H1 (cell line): ENCODE measurements around the gene ZNF648. TPM values are rescaled to one million over a fixed set of nuclear protein-coding genes. Genes with fewer than 3 reads are reported as not detected.

Experiments used
- CTCF ChIA-PET: fragments of 300-600 bp; sonication (Branson Sonifier 250); formaldehyde crosslinking; loops from one replicate; lab custom pipeline; 2021; ENCODE audit not compliant: partially characterized antibody; lab: Charles Lee
- POLR2A ChIA-PET: fragments of 300-600 bp; sonication (Branson Sonifier 250); formaldehyde crosslinking; loops from one replicate; lab custom pipeline; 2021; ENCODE audit warnings: inconsistent platforms; ENCODE audit not compliant: partially characterized antibody; lab: Charles Lee
- DNase-seq, 2 experiments: peaks; one replicate each; pipeline versions ENCODE4 v3.0.0 to v3.0.0-alpha.2; 2010 to 2022; ENCODE audit warnings: low spot score in 2 of 2, low read depth in 1 of 2, mixed read lengths in 1 of 2
- FAIRE-seq: peaks from 2 replicates; lab custom pipeline; 2011; peaks lifted over from hg19 to GRCh38; lab: Jason Lieb, UNC
- H2AFZ ChIP-seq: 2 replicates; pipeline ENCODE4 v1.8.1; 2012; ENCODE audit warnings: low read length, inconsistent platforms
- H2AK5ac ChIP-seq: 2 replicates; pipeline ENCODE4 v1.6.1; 2013; ENCODE audit warnings: low read depth, low read length
- H2BK120ac ChIP-seq: replicated peaks from 2 replicates; pipeline ENCODE3; 2013; ENCODE audit warnings: low read depth, low read length, inconsistent platforms
- H2BK12ac ChIP-seq: 2 replicates; pipeline ENCODE4 v1.6.1; 2013; ENCODE audit warnings: low read depth, low read length
- H2BK15ac ChIP-seq: 2 replicates; pipeline ENCODE4 v1.6.1; 2013; ENCODE audit warnings: low read length
- H2BK20ac ChIP-seq: 2 replicates; pipeline ENCODE4 v1.6.1; 2013; ENCODE audit warnings: low read length
- H2BK5ac ChIP-seq: 2 replicates; pipeline ENCODE4 v1.6.1; 2013; ENCODE audit warnings: low read depth, low read length
- H3K14ac ChIP-seq: 2 replicates; pipeline ENCODE4 v1.6.1; 2013; ENCODE audit warnings: inconsistent platforms; ENCODE audit not compliant: insufficient read length
- H3K18ac ChIP-seq: 2 replicates; pipeline ENCODE4 v1.6.1; 2013; ENCODE audit warnings: low read length; ENCODE audit errors: extremely low read depth
- H3K23ac ChIP-seq: 2 replicates; pipeline ENCODE4 v1.6.1; 2013; ENCODE audit warnings: inconsistent platforms; ENCODE audit not compliant: insufficient read length
- H3K23me2 ChIP-seq: 2 replicates; pipeline ENCODE4 v1.6.1; 2013; ENCODE audit warnings: low read depth, low read length
- H3K27ac ChIP-seq: 2 replicates; pipeline ENCODE4 v1.6.1; 2011; ENCODE audit warnings: low read depth, low read length, inconsistent platforms
- H3K27me3 ChIP-seq, 4 experiments: replicated peaks in 1 of 4; 1 replicate in 1 of 4; 2 replicates in 3 of 4; pipeline versions ENCODE4 v1.6.1 to v1.8.1; 2011 to 2013; ENCODE audit warnings: low read length in 3 of 4, mild to moderate bottlenecking in 3 of 4, inconsistent platforms in 2 of 4, mixed read lengths in 2 of 4, moderate library complexity in 1 of 4; ENCODE audit not compliant: control insufficient read depth in 3 of 4, insufficient read depth in 3 of 4; ENCODE audit errors: extremely low read depth in 1 of 4
- H3K36me3 ChIP-seq, 4 experiments: 2 replicates each; pipeline versions ENCODE4 v1.6.1 to v1.8.1; 2011 to 2013; ENCODE audit warnings: mild to moderate bottlenecking in 4 of 4, low read length in 3 of 4, moderate library complexity in 2 of 4, control low read depth in 1 of 4, inconsistent platforms in 1 of 4; ENCODE audit not compliant: insufficient read depth in 4 of 4, control insufficient read depth in 2 of 4
- H3K4ac ChIP-seq: replicated peaks from 2 replicates; pipeline ENCODE3; 2013; ENCODE audit warnings: low read length, low read depth, mixed read lengths, inconsistent platforms; ENCODE audit not compliant: insufficient read length
- H3K4me1 ChIP-seq, 4 experiments: replicated peaks in 1 of 4; 1 replicate in 1 of 4; 2 replicates in 3 of 4; pipeline versions ENCODE4 v1.6.1 to v1.8.1; 2011 to 2013; ENCODE audit warnings: low read length in 3 of 4, inconsistent platforms in 2 of 4, mixed read lengths in 1 of 4; ENCODE audit not compliant: insufficient read depth in 4 of 4, control insufficient read depth in 3 of 4
- H3K4me2 ChIP-seq, 2 experiments: 2 replicates each; pipeline versions ENCODE4 v1.6.1 to v1.8.1; 2011 to 2013; ENCODE audit warnings: low read depth in 2 of 2, low read length in 2 of 2, control low read depth in 1 of 2, inconsistent platforms in 1 of 2, mild to moderate bottlenecking in 1 of 2; ENCODE audit not compliant: insufficient read depth in 1 of 2
- H3K4me3 ChIP-seq, 4 experiments: fragments of 200-600, 300-600 bp in 1 of 4; sonication (generic), shearing (Covaris generic), sonication (Bioruptor Twin) in 1 of 4; 2 replicates each; pipeline versions ENCODE4 v1.5.1 to v1.8.1; 2011 to 2016; ENCODE audit warnings: low read length in 4 of 4, low read depth in 3 of 4, control low read depth in 2 of 4, inconsistent platforms in 2 of 4, mild to moderate bottlenecking in 2 of 4, mixed read lengths in 1 of 4, moderate library complexity in 1 of 4; ENCODE audit not compliant: insufficient read depth in 2 of 4; ENCODE audit errors: extremely low read depth in 1 of 4
- H3K56ac ChIP-seq: replicated peaks from 2 replicates; pipeline ENCODE3; 2013; ENCODE audit warnings: low read depth, mild to moderate bottlenecking, mixed read lengths, low read length, inconsistent platforms; ENCODE audit not compliant: insufficient read length
- H3K79me1 ChIP-seq: 2 replicates; pipeline ENCODE4 v1.6.1; 2013; ENCODE audit warnings: low read depth, low read length, control low read depth
- H3K79me2 ChIP-seq, 2 experiments: 2 replicates each; pipeline versions ENCODE4 v1.6.1 to v1.8.1; 2012 to 2013; ENCODE audit warnings: low read length in 2 of 2, mild to moderate bottlenecking in 2 of 2, inconsistent platforms in 1 of 2; ENCODE audit not compliant: insufficient read depth in 2 of 2, control insufficient read depth in 1 of 2
- H3K9ac ChIP-seq, 4 experiments: replicated peaks in 1 of 4; 1 replicate in 1 of 4; 2 replicates in 3 of 4; pipeline versions ENCODE4 v1.6.1 to v1.8.1; 2011 to 2013; ENCODE audit warnings: low read depth in 3 of 4, low read length in 3 of 4, control low read depth in 2 of 4, mild to moderate bottlenecking in 2 of 4, moderate library complexity in 2 of 4, inconsistent platforms in 1 of 4; ENCODE audit errors: extremely low read depth in 1 of 4
- H3K9me3 ChIP-seq, 2 experiments: 2 replicates each; pipeline versions ENCODE4 v1.6.1 to v1.8.1; 2012 to 2013; ENCODE audit warnings: mild to moderate bottlenecking in 2 of 2, moderate library complexity in 2 of 2, control low read depth in 1 of 2, inconsistent platforms in 1 of 2, low read depth in 1 of 2, low read length in 1 of 2, mixed read lengths in 1 of 2; ENCODE audit not compliant: insufficient read depth in 2 of 2
- H4K20me1 ChIP-seq, 2 experiments: replicated peaks in 1 of 2; 2 replicates each; pipeline versions ENCODE3 to v1.8.1; 2011 to 2013; ENCODE audit warnings: inconsistent platforms in 2 of 2, low read length in 2 of 2, mild to moderate bottlenecking in 1 of 2; ENCODE audit not compliant: insufficient read depth in 2 of 2, control insufficient read depth in 1 of 2
- H4K5ac ChIP-seq: 2 replicates; pipeline ENCODE4 v1.6.1; 2013; ENCODE audit warnings: low read length, low read depth, mixed read lengths, inconsistent platforms; ENCODE audit not compliant: insufficient read length
- H4K8ac ChIP-seq: 2 replicates; pipeline ENCODE4 v1.8.0; 2013; ENCODE audit warnings: mild to moderate bottlenecking, moderate library complexity, low read length, inconsistent platforms; ENCODE audit not compliant: insufficient read depth; ENCODE audit errors: extremely low read depth
- H4K91ac ChIP-seq: replicated peaks from 2 replicates; pipeline ENCODE3; 2013; ENCODE audit warnings: low read length, mixed read lengths, inconsistent platforms; ENCODE audit not compliant: insufficient read length
- BACH1 ChIP-seq: IDR thresholded peaks from 2 replicates; pipeline ENCODE4 v1.6.1; 2012; ENCODE audit warnings: low read length, improper control_type of control experiment
- BRCA1 ChIP-seq: IDR thresholded peaks from 2 replicates; pipeline ENCODE4 v1.6.1; 2012; ENCODE audit warnings: low read depth, low read length, improper control_type of control experiment
- CBX5 ChIP-seq: fragments of 300-800, 300-1000 bp; sonication (generic); IDR thresholded peaks from 2 replicates; pipeline ENCODE4 v1.7.1; 2016; ENCODE audit warnings: antibody characterized with exemption, low read length, low read depth
- CBX8 ChIP-seq: fragments of 300-800, 300-1000 bp; sonication (generic); IDR thresholded peaks from 2 replicates; pipeline ENCODE4 v1.7.1; 2016; ENCODE audit warnings: low read depth, low read length, borderline replicate concordance
- EGR1 ChIP-seq: IDR thresholded peaks from 2 replicates; pipeline ENCODE4 v1.6.1; 2011; ENCODE audit warnings: low read depth, low read length, borderline replicate concordance
- FOSL1 ChIP-seq: IDR thresholded peaks from 2 replicates; pipeline ENCODE4 v1.6.1; 2011; ENCODE audit warnings: mild to moderate bottlenecking, low read depth, low read length, moderate library complexity; ENCODE audit not compliant: insufficient read depth
- HDAC2 ChIP-seq, 2 experiments: fragments of 300-600 bp in 1 of 2; sonication (generic) in 1 of 2; IDR thresholded peaks; 2 replicates each; pipeline ENCODE4 v1.6.1; 2011 to 2012; ENCODE audit warnings: low read depth in 2 of 2, low read length in 2 of 2, mild to moderate bottlenecking in 2 of 2, moderate library complexity in 2 of 2, borderline replicate concordance in 1 of 2, inconsistent platforms in 1 of 2
- JUND ChIP-seq: IDR thresholded peaks from 2 replicates; pipeline ENCODE4 v1.6.1; 2011; ENCODE audit warnings: mild to moderate bottlenecking, improper control_type of control experiment, low read length
- KDM1A ChIP-seq: fragments of 200-600, 300-600 bp; sonication (generic); IDR thresholded peaks from 2 replicates; pipeline ENCODE4 v1.7.1; 2016; ENCODE audit warnings: mild to moderate bottlenecking, low read length, borderline replicate concordance
- KDM5A ChIP-seq: fragments of 200-600 bp; IDR thresholded peaks from 2 replicates; pipeline ENCODE4 v1.7.1; 2012; ENCODE audit warnings: mild to moderate bottlenecking, low read length, inconsistent platforms, mixed read lengths
- SIN3A ChIP-seq, 2 experiments: IDR thresholded peaks in 1 of 2; conservative IDR thresholded peaks in 1 of 2; 2 replicates each; pipeline ENCODE4 v1.6.1; 2011 to 2012; ENCODE audit warnings: low read length in 2 of 2, improper control_type of control experiment in 1 of 2, low read depth in 1 of 2, mild to moderate bottlenecking in 1 of 2
- SIRT6 ChIP-seq: IDR thresholded peaks from one replicate; pipeline ENCODE4 v1.7.1; 2012; ENCODE audit warnings: low read length, inconsistent platforms
- YY1 ChIP-seq: IDR thresholded peaks from 2 replicates; pipeline ENCODE4 v1.6.1; 2011; ENCODE audit warnings: low read depth, mild to moderate bottlenecking, low read length
- WGBS, 2 experiments: shearing (Covaris generic) in 1 of 2; methylation state at CpG; one replicate each; pipeline versions ENCODE4 v1.1.6 to v1.1.7; 2013 to 2015; ENCODE audit warnings: low lambda C conversion rate in 2 of 2, mixed read lengths in 2 of 2, inconsistent platforms in 1 of 2, low coverage in 1 of 2, missing lambda C conversion rate in 1 of 2; ENCODE audit not compliant: insufficient replicate concordance in 2 of 2, insufficient coverage in 1 of 2, insufficient read length in 1 of 2; ENCODE audit errors: extremely low coverage in 1 of 2, missing lambda C conversion rate in 1 of 2; 5-methylcytosine and 5-hydroxymethylcytosine counted together
- polyA plus RNA-seq, 7 experiments: library from polyadenylated mRNA; depleted of rRNA in 3 of 7; stranded (reverse) in 5 of 7; unstranded in 2 of 7; fragments of >200 nt in 5 of 7; fragments of 200-250 nt in 2 of 7; gene quantifications; 1 replicate in 5 of 7; 2 replicates in 1 of 7; 4 replicates in 1 of 7; pipeline versions ENCODE4 v1.2.1 to v1.2.3, GENCODE V29; 2011 to 2013; ENCODE audit warnings: missing spikeins in 2 of 7, mixed read lengths in 2 of 7
- total RNA-seq: library from RNA; stranded (reverse); fragmentation: NEBNext Ultra II Directional; extraction: Animal tissue kit (Norgen Biotek cat#: 25700); gene quantifications from 2 replicates; pipeline ENCODE4 v1.2.1, GENCODE V29; 2021
- TF ChIP-seq, protein P1 (sequence below): IDR thresholded peaks from 2 replicates; pipeline ENCODE4 v1.6.1; 2012; ENCODE audit warnings: inconsistent platforms

ZNF648 gene
- total and polyA plus RNA-seq, 2 of the 8 experiments (the other 6 are each of a cell fraction or from before 2014, with no cell fraction given), result 0.20 to 0.53 TPM

DNA sequence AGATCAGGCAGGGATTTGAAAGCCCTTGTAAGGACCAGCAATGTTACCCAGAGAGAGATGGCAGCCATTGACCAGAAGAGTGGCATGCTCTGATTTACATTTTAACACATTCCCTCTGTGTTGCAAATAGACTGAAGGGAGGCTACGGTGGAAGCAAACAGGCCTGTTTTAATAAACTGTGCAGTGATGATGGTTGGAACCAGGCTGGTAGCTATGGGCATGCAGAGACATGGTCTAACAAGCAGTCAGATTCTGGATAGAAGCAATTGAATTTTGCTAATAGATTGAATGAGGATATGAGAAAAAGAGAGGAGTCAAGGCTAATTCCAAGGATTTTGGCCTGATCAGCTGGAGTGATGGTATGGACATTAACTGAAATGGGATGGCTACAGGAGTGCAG lies 32.3 kb upstream of the ZNF648 start:
- Histone ChIP-seq H2AK5ac (0 out of 2 replicates have a peak overlapping the region, but pooled peaks have one; percentile 2), H3K9me3 (no peaks in the 10 kb centered on the region), H3K79me2 (no peaks in the 10 kb centered on the region), H3K27me3 (no peaks in the 10 kb centered on the region), H2BK20ac (peak overlapping the region; percentile 81; the same call in 1 of the 2 replicates), H4K5ac (no peak overlapping the region), H3K4me1 (peaks cover 0 to 5% (median 0%) of the 10 kb centered on the region in 4 experiments; a peak in 4 of 7 replicates), H4K91ac (peak overlapping the region; percentile 12), H4K20me1 (no peaks in the 10 kb centered on the region), H3K4me3 (no peak overlapping the region), H2AFZ (peak overlapping the region; percentile 96), H3K18ac (peak overlapping the region; percentile 13; the same call in 1 of the 2 replicates), H3K27ac (no peak overlapping the region), H3K14ac (no peak overlapping the region), H3K56ac (no peak overlapping the region), H3K36me3 (no peaks in the 10 kb centered on the region), H2BK120ac (no peak overlapping the region), H4K8ac (no peak overlapping the region), H2BK12ac (peak overlapping the region; percentile 88), H2BK15ac (no peak overlapping the region; the same call in 1 of the 2 replicates), H3K79me1 (no peaks in the 10 kb centered on the region), H3K9ac (no peak overlapping the region), H3K4ac (no peak overlapping the region), H3K23ac (no peak overlapping the region), H3K23me2 (no peaks in the 10 kb centered on the region), H2BK5ac (no peak overlapping the region), H3K4me2 (no peak overlapping the region)
- ChIA-PET CTCF (interaction anchor here (0.8 to 3.1 kb wide), 6 partner anchors 9 to 309 kb away, joined by 3 to 27 read pairs (median 4); no protein-coding TSS in a partner anchor), POLR2A (no interaction called here)
- FAIRE-seq (no peak), DNase-seq (no peak)
- 83% methylated on average over 1 of the region's 1 CpG; no CpG with 5 or more reads in 1 of the 2 experiments for WGBS, 2 experiments
- TF ChIP-seq YY1 (no peak), SIRT6 (no peak), SIN3A (conservative IDR thresholded peaks at IDR 0.05 in 1 of 2, IDR thresholded peaks at IDR 0.05 in 1 of 2; ENCODE audit: low read depth in 1 of 2, low read length in 2 of 2) (no peak), EGR1 (no peak), BACH1 (no peak), CBX5 (no peak), CBX8 (no peak), HDAC2 (IDR thresholded peaks at IDR 0.05; ENCODE audit: borderline replicate concordance in 1 of 2, low read depth in 2 of 2, low read length in 2 of 2) (no peak), KDM5A (no peak), BRCA1 (no peak), FOSL1 (no peak), KDM1A (no peak), JUND (no peak)
- TF ChIP-seq, protein P1, sequence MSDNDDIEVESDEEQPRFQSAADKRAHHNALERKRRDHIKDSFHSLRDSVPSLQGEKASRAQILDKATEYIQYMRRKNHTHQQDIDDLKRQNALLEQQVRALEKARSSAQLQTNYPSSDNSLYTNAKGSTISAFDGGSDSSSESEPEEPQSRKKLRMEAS, result no peak
